Inflammatory macrophage (primary cell): Measurements from ENCODE around the gene OGDHL.

Experiments used
- DNase-seq, 2 donors: peaks; one replicate each; pipeline ENCODE4 v3.0.0-alpha.2; 2020 to 2022

The OGDHL gene

DNA sequence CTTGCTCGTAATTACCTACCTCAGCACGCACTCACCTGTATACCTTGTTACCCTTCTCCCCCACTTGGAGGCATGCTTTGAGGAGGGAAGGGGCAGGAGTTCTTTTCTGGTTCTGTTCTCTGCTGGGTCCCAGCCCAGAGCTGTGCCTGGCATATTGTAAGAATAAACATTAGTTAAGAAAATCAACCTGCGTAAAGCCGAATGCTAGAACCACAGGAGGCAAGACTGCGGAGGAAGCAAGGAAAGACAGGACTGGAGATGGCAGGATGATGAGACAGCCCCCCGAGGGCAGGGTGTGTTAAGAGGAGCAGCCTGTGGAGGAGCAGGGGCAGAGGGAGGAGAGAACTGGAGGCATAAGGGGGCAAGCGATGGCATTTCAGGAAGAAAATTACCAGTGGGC is 73.2 kb downstream of the OGDHL start:
- DNase-seq: no peak

DNA sequence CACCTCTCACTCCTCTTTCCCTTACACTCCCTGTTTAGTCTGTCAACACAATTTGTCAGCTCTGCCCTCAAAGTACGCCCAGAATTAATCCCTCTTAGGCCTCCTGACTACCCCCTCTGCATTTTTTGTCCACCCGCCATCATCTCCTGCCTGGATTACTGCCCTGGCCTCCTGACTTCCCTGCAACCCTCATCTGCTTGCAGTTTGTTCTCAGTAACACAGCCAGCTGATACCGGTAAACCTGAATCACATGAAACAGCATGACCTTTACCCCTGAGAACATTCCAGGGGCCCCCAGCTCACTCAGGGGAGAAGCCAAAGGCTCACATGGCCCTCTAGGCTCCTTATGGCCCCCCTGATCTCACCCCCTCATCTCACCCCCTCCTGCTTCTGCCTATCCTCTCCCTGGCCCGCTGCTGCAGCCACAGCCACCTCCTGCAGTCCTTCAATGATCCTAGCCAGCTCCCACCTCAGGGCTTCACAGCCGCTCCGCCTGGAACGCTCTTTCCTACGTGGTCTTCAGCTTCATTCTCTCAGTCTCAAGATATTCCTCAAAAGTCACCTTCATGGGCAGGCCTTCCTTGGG is 73.8 kb downstream of the OGDHL start:
- DNase-seq: no peak

DNA sequence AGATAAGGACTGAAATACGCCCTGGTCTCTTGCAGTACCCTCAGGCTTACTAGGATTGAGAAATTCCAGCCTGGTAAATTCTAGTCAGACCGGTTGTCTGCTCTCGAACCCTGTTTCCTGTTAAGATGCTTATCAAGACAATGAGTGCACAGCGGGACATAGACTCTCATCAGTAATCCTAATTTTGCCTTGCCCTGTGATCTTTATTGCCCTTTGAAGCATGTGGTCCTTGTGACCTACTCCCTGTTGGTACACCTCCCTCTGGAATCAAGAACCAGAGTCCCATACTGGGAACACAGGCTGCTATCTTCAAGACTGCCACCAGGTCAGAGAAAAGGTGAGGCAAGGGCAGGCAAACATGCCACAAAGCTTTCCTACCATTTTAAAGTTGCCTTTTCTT is 75.5 kb downstream of the OGDHL start:
- no peak for DNase-seq
